ENCODE results near the gene MNAT1. TPM values are rescaled to one million over a fixed set of nuclear protein-coding genes. Genes with fewer than 3 reads are reported as not detected.

Gene MNAT1
- total RNA-seq, 1 donor from 2014 or later, result 25.5 TPM

DNA sequence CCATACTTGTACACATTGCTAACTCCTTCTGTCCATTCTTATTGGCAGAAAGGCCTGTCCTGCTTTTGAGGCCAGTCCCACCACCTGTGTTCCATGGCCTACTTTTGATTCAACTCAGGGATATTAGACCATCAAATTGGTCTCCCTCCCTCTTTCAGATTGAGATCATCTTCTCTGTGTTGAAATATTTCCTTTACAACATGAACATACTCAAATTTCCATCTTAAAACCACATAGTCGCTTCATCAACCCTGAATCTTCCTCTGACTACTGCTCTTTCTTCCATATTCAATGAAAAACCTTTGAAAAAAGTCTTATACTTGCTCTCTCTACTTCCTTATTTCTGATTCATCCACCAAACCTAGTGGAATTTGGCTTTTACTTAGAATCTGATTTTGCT lies 211.4 kb downstream of the MNAT1 start:
- H3K4me3 ChIP-seq, result no peak overlapping the region
- no peak overlapping the region for H3K27ac ChIP-seq
- no peak for TF ChIP-seq CTCF (IDR thresholded peaks at IDR 0.05)
- H3K36me3 ChIP-seq, result no peaks in the 10 kb centered on the region
- intact Hi-C loops (cut with DNase I), result no loop called here
- ATAC-seq, result no peak
- no peaks in the 10 kb centered on the region for H3K4me1 ChIP-seq
- H3K27me3 ChIP-seq, result no peaks in the 10 kb centered on the region
- H3K9me3 ChIP-seq, result no peaks in the 10 kb centered on the region
- DNase-seq, result no peak

DNA sequence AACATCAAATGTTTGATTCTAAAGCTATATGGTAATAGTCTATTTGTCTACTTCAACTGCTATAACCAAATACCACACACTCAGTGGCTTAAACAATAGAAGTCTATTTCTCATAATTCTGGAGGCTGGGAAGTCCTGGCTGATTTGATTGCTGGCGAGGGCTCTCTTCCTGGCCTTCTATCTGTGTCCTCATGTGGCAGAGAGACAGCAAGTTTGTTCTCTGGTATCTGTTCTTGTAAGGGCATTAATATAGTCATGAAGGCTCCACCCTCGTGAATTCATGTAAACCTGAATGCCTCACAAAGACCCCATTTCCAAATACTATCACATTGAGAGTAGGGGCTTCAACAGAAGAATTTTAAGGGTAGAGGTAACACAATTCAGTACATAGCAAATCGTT lies 212.2 kb downstream of the MNAT1 start:
- DNase-seq, result no peak
- H3K4me1 ChIP-seq, result no peaks in the 10 kb centered on the region
- no peak overlapping the region for H3K4me3 ChIP-seq
- H3K27me3 ChIP-seq, result no peaks in the 10 kb centered on the region
- no peak for ATAC-seq
- no peaks in the 10 kb centered on the region for H3K36me3 ChIP-seq
- TF ChIP-seq CTCF (IDR thresholded peaks at IDR 0.05), result no peak
- no peaks in the 10 kb centered on the region for H3K9me3 ChIP-seq
- intact Hi-C loops (cut with DNase I), result no loop called here
- H3K27ac ChIP-seq, result no peak overlapping the region

DNA sequence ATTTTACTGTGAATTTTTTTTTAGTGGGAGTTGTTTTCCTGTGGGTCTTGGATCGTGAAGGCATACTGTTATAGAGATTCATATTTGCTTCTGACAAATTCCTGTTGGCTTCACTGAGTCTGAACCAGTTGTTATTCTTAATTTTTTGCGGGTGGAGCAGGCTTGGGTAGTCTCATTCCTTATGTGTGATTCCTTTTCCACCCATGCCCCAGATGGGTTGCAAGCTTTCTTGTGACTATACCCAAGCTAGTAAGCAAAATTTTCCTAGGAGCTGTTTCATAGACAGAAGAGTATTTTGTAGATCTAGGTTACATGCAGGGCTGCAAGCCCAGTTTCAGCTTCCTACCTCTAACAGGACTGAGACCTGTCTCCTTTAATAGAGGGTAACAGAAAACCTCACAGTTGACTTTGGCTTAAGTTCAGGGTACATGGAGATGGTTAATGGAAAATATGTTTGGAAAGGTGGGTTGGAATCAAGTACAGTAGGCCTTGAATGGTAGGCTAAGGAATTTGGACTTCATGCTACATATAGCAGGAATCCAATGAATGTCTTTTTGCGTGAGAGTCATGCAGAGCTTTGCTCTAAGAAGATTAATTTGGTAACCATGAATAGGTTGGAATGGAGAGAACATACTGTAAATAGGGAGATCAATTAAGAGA lies 217.3 kb downstream of the MNAT1 start:
- Histone ChIP-seq H3K4me1 (no peaks in the 10 kb centered on the region), H3K9me3 (peaks cover 9% of the 10 kb centered on the region), H3K27ac (no peak overlapping the region), H3K27me3 (no peaks in the 10 kb centered on the region), H3K36me3 (no peaks in the 10 kb centered on the region), H3K4me3 (no peak overlapping the region)
- no peak for ATAC-seq
- no peak for TF ChIP-seq CTCF (IDR thresholded peaks at IDR 0.05)
- DNase-seq, result no peak
- intact Hi-C loops (cut with DNase I), result no loop called here

- H3K36me3 ChIP-seq, result no peaks in the 10 kb centered on the region
- intact Hi-C loops (cut with DNase I), result no loop called here
These were observed 221.6 kb downstream of the MNAT1 start for GRCh38 chr14:60956202-60956601.

GRCh38 chr14:60956632-60957031 lies 222.1 kb downstream of the MNAT1 start:
- ATAC-seq, result no peak
- intact Hi-C loops (cut with DNase I), result no loop called here
- Histone ChIP-seq H3K4me1 (no peaks in the 10 kb centered on the region), H3K36me3 (no peaks in the 10 kb centered on the region), H3K4me3 (no peak overlapping the region), H3K27ac (no peak overlapping the region), H3K9me3 (peaks cover 24% of the 10 kb centered on the region), H3K27me3 (no peaks in the 10 kb centered on the region)
- no peak for DNase-seq
- no peak for TF ChIP-seq CTCF (IDR thresholded peaks at IDR 0.05)

More at GRCh38 chr14:60956202-60956601, 221.6 kb downstream of the MNAT1 start:
- H3K27ac ChIP-seq, result no peak overlapping the region
- no peaks in the 10 kb centered on the region for H3K4me1 ChIP-seq
- peaks cover 24% of the 10 kb centered on the region for H3K9me3 ChIP-seq
- no peak for TF ChIP-seq CTCF (IDR thresholded peaks at IDR 0.05)
- no peak for ATAC-seq
- DNase-seq, result no peak
- no peaks in the 10 kb centered on the region for H3K27me3 ChIP-seq
- H3K4me3 ChIP-seq, result no peak overlapping the region

GRCh38 chr14:60958146-60958545 lies 223.6 kb downstream of the MNAT1 start:
- no peak overlapping the region for H3K4me3 ChIP-seq
- no peaks in the 10 kb centered on the region for H3K36me3 ChIP-seq
- H3K27me3 ChIP-seq, result no peaks in the 10 kb centered on the region
- DNase-seq (no peak), ATAC-seq (no peak)
- no peaks in the 10 kb centered on the region for H3K4me1 ChIP-seq
- intact Hi-C loops (cut with DNase I), result no loop called here
- no peak overlapping the region for H3K27ac ChIP-seq
- TF ChIP-seq CTCF (IDR thresholded peaks at IDR 0.05), result no peak
- H3K9me3 ChIP-seq, result peaks cover 24% of the 10 kb centered on the region

Measured in upper lobe of right lung (tissue), 1 donor.